Gastrocnemius medialis (tissue), 4 donors: ENCODE results near the gene RYK.

Experiments
- CTCF ChIP-seq, 5 experiments: fragments of 450-650 bp in 3 of 5; fragments of 200-600 bp in 2 of 5; sonication (generic) in 2 of 5; IDR thresholded peaks in 4 of 5; conservative IDR thresholded peaks in 1 of 5; 1 replicate in 4 of 5; 2 replicates in 1 of 5; pipeline ENCODE4 v1.5.1; 2016 to 2019; ENCODE audit warnings: antibody characterized with exemption in 5 of 5, mild to moderate bottlenecking in 3 of 5, moderate library complexity in 3 of 5
- POLR2A ChIP-seq, 2 donors: fragments of 450-650 bp; IDR thresholded peaks; one replicate each; pipeline ENCODE4 v1.6.1; 2017; ENCODE audit warnings: antibody characterized with exemption in 2 of 2, mild to moderate bottlenecking in 2 of 2, moderate library complexity in 2 of 2

GRCh38 chr3:134179508-134179907 is 71.2 kb downstream of the RYK start:
- TF ChIP-seq CTCF (IDR thresholded peaks at IDR 0.05 in 4 of 5, conservative IDR thresholded peaks at IDR 0.05 in 1 of 5) = no peak
- TF ChIP-seq POLR2A (IDR thresholded peaks at IDR 0.05) = no peak
